Measurements from ENCODE around the gene MRGPRD. TPM values are rescaled to one million over a fixed set of nuclear protein-coding genes. Genes with fewer than 3 reads are reported as not detected.
A peak's percentile ranks its signal among the peaks of the same experiment; 100 is the strongest.

The MRGPRD gene
- total RNA-seq, 4 donors from 2014 or later: 2.9 to 5.4 TPM; not detected in 2

- no peaks in the 10 kb centered on the region for H3K27me3 ChIP-seq
- H3K27ac ChIP-seq: peak overlapping the region; percentile 75 to 93 (median 90)
- TF ChIP-seq, protein P1, sequence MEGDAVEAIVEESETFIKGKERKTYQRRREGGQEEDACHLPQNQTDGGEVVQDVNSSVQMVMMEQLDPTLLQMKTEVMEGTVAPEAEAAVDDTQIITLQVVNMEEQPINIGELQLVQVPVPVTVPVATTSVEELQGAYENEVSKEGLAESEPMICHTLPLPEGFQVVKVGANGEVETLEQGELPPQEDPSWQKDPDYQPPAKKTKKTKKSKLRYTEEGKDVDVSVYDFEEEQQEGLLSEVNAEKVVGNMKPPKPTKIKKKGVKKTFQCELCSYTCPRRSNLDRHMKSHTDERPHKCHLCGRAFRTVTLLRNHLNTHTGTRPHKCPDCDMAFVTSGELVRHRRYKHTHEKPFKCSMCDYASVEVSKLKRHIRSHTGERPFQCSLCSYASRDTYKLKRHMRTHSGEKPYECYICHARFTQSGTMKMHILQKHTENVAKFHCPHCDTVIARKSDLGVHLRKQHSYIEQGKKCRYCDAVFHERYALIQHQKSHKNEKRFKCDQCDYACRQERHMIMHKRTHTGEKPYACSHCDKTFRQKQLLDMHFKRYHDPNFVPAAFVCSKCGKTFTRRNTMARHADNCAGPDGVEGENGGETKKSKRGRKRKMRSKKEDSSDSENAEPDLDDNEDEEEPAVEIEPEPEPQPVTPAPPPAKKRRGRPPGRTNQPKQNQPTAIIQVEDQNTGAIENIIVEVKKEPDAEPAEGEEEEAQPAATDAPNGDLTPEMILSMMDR (IDR thresholded peaks at IDR 0.05): no peak
- no peak for TF ChIP-seq POLR2A (IDR thresholded peaks at IDR 0.05)
- TF ChIP-seq EP300 (IDR thresholded peaks at IDR 0.05): no peak
- TF ChIP-seq POLR2AphosphoS5 (IDR thresholded peaks at IDR 0.05): no peak
- H3K4me1 ChIP-seq: peaks cover 0 to 100% (median 3%) of the 10 kb centered on the region in 3 donors
- H3K9me3 ChIP-seq: no peaks in the 10 kb centered on the region
- ATAC-seq: no peak
- WGBS, 2 donors (ENCODE audit: low coverage in 1 of 2): no CpG with 5 or more reads among the region's 15 CpGs
- peaks cover 0 to 96% of the 10 kb centered on the region in 2 donors for H3K36me3 ChIP-seq
- peak overlapping the region in 1 of 2 donors; percentile 7 for H3K4me3 ChIP-seq
These were observed 45.7 kb downstream of the MRGPRD start for GRCh38 chr11:68935066-68935465.

DNA sequence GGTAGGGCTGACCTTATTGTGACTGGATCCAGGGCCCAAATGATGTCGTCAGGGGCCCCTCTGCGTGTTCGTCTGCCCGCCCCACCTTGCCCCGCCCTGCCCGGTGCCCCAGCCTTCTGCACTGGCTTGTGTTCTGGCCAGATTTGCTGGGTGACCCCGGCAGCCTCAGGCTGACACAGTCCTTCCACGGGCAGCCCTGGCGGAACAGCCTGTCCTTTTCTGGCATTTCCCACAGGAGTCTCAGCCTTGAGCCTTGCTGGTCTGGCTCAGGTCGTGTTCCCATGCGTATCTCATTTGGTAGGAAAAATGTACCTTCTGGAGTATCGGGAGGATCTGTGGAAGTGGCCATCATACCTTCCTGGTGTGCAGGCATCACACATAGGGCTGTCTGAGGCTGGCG, 46.1 kb downstream of the MRGPRD start:
- peak overlapping the region; percentile 75 to 93 (median 90) for H3K27ac ChIP-seq
- H3K9me3 ChIP-seq: no peaks in the 10 kb centered on the region
- TF ChIP-seq POLR2A (IDR thresholded peaks at IDR 0.05) (peak in 1 of 2 donors; percentile 12), EP300 (IDR thresholded peaks at IDR 0.05) (no peak), POLR2AphosphoS5 (IDR thresholded peaks at IDR 0.05) (peak; percentile 51)
- TF ChIP-seq, protein P1 (IDR thresholded peaks at IDR 0.05): no peak
- ATAC-seq: peak; percentile 46
- peak overlapping the region in 1 of 2 donors; percentile 7 for H3K4me3 ChIP-seq
- H3K36me3 ChIP-seq: peaks cover 0 to 96% of the 10 kb centered on the region in 2 donors
- H3K27me3 ChIP-seq: no peaks in the 10 kb centered on the region
- H3K4me1 ChIP-seq: peaks cover 0 to 99% (median 3%) of the 10 kb centered on the region in 3 donors
- WGBS, 2 donors (ENCODE audit: low coverage in 1 of 2): 100% methylated on average over 3 of the region's 13 CpGs; no CpG with 5 or more reads in 1 of the 2 donors

DNA sequence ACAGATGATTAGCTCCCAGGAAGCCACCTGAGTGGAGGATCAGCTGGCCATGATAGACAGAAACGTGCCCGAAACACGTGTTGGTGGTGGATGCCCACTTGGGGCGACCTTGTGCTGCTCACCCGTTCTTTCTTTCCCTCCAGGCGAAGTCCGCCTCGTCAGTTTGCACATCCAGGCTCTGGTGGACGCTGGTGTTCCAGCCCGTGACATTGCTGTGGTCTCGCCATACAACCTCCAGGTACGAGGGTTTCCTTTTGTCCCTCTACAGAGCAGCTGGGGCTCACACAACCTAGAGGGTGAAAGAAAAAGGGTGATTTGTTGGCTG, 46.5 kb downstream of the MRGPRD start:
- no CpG with 5 or more reads among the region's 12 CpGs for WGBS, 2 donors (ENCODE audit: low coverage in 1 of 2)
- Histone ChIP-seq H3K36me3 (peaks cover 0 to 96% of the 10 kb centered on the region in 2 donors), H3K27ac (peak overlapping the region; percentile 75 to 93 (median 90)), H3K9me3 (no peaks in the 10 kb centered on the region), H3K27me3 (no peaks in the 10 kb centered on the region), H3K4me3 (no peak overlapping the region), H3K4me1 (peaks cover 0 to 99% (median 3%) of the 10 kb centered on the region in 3 donors)
- no peak for ATAC-seq
- TF ChIP-seq EP300 (IDR thresholded peaks at IDR 0.05): no peak
- no peak for TF ChIP-seq POLR2A (IDR thresholded peaks at IDR 0.05)
- TF ChIP-seq POLR2AphosphoS5 (IDR thresholded peaks at IDR 0.05): no peak
- TF ChIP-seq, protein P1 (IDR thresholded peaks at IDR 0.05): no peak

GRCh38 chr11:68933605-68934320, 47.0 kb downstream of the MRGPRD start:
- peaks cover 0 to 96% of the 10 kb centered on the region in 2 donors for H3K36me3 ChIP-seq
- peak overlapping the region; percentile 75 to 93 (median 90) for H3K27ac ChIP-seq
- WGBS, 2 donors (ENCODE audit: low coverage in 1 of 2): 36 to 46% methylated on average over 5 to 7 of the region's 17 CpGs

GRCh38 chr11:68932933-68933577, 47.7 kb downstream of the MRGPRD start:
- Histone ChIP-seq H3K36me3 (peaks cover 0 to 93% of the 10 kb centered on the region in 2 donors), H3K27ac (peak overlapping the region; percentile 75 to 93 (median 90))

More at GRCh38 chr11:68933605-68934320, 47.0 kb downstream of the MRGPRD start:
- peaks cover 0 to 99% (median 8%) of the 10 kb centered on the region in 3 donors for H3K4me1 ChIP-seq
- H3K4me3 ChIP-seq: no peak overlapping the region
- TF ChIP-seq POLR2AphosphoS5 (IDR thresholded peaks at IDR 0.05) (peak; percentile 43), EP300 (IDR thresholded peaks at IDR 0.05) (no peak)
- no peaks in the 10 kb centered on the region for H3K27me3 ChIP-seq
- no peaks in the 10 kb centered on the region for H3K9me3 ChIP-seq
- ATAC-seq: peak; percentile 22

More at GRCh38 chr11:68932933-68933577, 47.7 kb downstream of the MRGPRD start:
- H3K9me3 ChIP-seq: no peaks in the 10 kb centered on the region
- TF ChIP-seq, protein P1 (IDR thresholded peaks at IDR 0.05): no peak
- TF ChIP-seq POLR2AphosphoS5 (IDR thresholded peaks at IDR 0.05) (no peak), EP300 (IDR thresholded peaks at IDR 0.05) (no peak), POLR2A (IDR thresholded peaks at IDR 0.05) (no peak)
- no peak for ATAC-seq
- H3K27me3 ChIP-seq: no peaks in the 10 kb centered on the region
- H3K4me3 ChIP-seq: no peak overlapping the region
- WGBS, 2 donors (ENCODE audit: low coverage in 1 of 2): 85 to 100% methylated on average over 1 to 4 of the region's 24 CpGs
- H3K4me1 ChIP-seq: peaks cover 0 to 99% (median 15%) of the 10 kb centered on the region in 3 donors
